ENCODE data around the gene CD7.

The CD7 gene

GRCh38 chr17:82346342-82347300 lies 29.2 kb upstream of the CD7 start:
- no peak for DNase-seq

GRCh38 chr17:82345151-82345976 lies 28.0 kb upstream of the CD7 start:
- DNase-seq: no peak

GRCh38 chr17:82344175-82344907 lies 26.9 kb upstream of the CD7 start:
- no peak for DNase-seq

DNA sequence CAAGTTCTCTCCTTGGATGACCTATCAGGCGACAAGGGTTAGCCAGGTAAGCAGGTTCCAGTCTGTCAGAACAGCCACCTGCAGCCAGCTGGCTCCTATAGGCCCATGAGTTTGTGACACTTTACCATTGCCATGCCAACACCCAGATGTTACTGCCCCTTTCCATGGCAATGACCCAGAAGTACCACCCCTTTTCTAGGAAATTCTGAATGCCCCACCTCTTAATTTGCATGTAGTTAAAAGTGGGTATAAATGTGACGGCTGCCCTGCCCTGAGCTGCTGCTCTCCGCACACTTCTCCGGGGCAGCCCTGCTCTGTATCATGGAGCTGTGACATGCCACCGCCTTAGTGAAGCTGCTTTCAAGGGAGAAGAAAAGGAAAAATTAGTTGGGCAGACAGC lies 26.2 kb upstream of the CD7 start:
- DNase-seq: no peak

GRCh38 chr17:82342361-82343079 lies 25.1 kb upstream of the CD7 start:
- no peak for DNase-seq

GRCh38 chr17:82339634-82340580 lies 22.5 kb upstream of the CD7 start:
- DNase-seq: no peak

- DNase-seq: no peak
These were observed 21.6 kb upstream of the CD7 start for GRCh38 chr17:82338858-82339633.

GRCh38 chr17:82334622-82335394 lies 17.4 kb upstream of the CD7 start:
- DNase-seq: no peak

DNA sequence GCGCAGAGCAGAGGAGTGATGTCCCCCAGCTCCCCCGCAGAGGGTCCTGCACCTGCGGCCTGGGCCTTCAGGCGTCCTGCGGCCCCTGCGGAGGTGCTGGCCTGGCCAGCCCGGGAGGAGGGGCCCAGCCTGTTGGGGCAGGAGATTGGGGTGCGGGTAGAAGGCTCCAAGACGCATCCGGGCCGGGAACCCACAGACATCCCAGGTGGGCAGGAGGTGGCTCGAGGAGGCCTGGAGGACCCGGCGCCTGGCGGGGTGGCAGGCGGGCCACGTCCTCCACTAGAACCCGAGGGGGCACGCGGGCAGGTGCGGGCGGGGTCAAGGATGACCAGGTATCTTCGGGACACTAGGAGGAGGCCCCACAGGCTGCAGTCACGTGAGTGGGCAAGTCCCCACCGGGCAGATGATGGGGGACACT lies 16.8 kb upstream of the CD7 start:
- DNase-seq: no peak

DNA sequence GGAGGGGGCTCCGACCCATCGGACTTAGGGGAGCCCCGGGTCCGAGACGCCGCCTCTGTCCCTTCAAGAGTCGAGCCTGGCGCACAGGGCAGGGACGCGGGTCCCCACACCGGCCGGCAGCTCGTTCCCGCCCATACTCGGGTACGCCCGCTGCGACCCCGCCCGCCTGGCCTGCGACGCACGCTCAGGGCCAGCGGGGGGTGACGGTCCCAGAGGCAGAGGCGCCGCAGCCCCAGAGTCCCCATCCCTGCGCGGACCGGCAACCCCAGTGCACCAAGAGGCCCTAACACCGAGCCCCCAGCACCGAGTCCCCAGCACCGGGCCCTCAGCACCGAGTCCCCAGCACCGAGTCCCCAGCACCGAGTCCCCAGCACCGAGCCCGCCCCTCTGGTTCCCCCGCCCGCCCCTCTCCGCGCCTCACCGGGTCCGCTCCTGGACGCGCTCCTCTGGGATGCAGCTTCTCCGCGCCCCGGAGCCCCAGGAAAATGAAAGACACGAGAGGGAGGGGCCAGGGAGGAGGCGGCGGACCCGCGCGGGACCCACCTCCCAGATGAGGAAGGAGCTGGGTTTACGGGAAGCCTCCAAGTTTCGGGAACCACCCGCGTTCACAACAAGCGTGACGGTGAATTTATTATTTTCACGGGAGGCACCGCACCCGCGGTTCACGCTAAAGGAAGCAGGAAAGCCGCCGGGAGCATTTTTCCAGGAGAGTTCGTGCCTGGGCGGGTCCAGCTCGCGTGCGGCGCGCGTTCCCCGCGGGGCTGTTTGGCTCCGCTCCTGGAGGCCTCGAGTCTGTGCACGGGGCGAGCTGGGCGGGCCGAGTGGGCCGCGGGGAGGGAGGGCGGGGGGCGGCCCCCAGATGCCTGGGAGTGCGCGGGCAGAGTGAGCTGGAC lies 16.1 kb upstream of the CD7 start, which contains the start of gene SECTM1:
SECTM1 (minus strand) TSS at position 488 of the 893 bp plus-strand sequence. CDS start 6,526 bp downstream, outside the sequence.
- DNase-seq: no peak

DNA sequence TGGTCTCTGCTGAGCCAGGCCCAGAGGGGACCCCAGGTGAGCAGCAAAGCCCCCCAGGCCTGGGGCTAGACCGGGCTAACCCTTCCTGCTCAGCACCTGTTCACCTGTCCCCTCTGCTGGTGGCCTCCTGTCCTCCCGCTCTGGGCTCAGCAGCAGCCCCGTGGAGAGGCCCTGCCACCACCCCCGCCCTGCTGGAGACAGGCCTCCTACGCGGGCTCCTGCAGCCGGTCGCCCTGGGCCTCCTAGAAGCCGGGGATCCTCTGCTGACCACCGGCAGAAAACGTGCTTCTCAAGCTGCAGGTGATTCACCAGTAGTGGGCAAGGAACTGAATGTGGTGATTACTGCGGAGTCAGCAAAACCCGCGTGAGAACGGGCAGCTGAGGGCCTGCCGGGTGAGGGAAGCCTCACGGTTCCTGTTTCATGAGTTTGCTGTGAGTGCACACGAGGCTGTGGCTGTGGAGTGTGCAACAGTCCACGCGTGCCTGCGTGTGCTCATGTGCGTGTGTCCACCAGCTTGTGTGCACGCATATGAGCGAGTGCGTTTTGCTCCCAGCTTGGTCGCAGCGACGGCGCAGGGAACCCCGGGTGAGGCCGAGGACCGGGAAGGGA lies 15.4 kb upstream of the CD7 start:
- DNase-seq: no peak

DNA sequence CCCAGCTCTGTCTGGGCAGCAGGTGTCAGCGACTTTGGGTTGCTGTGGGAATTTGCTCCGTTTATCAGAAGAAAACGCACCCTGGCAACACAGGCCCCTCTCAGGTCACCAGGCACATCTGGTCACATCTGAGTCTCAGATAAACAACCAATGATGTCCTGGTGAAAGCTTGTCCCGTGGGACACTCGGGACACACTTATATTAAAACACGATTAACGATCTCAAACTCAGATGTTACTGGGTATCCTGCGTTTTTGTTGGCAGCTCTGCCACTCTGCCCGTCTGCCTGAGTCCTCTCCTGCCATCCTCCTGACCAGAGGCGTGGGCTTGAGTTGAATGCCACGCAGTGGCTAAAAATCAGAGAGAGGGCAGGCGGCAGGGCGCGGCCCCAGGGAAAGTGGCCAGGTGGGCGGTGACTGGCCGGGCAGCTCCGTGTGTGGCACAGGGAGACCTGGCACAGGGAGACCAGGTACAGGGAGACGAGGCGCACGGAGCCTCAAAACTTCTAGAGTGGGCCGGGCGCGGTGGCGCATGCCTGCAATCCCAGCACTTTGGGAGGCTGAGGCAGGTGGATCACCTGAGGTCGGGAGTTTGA lies 14.0 kb upstream of the CD7 start:
- DNase-seq: no peak

- no peak for DNase-seq
These were observed 13.2 kb upstream of the CD7 start for GRCh38 chr17:82330322-82331239.

GRCh38 chr17:82329683-82330321 lies 12.4 kb upstream of the CD7 start:
- DNase-seq: no peak

DNA sequence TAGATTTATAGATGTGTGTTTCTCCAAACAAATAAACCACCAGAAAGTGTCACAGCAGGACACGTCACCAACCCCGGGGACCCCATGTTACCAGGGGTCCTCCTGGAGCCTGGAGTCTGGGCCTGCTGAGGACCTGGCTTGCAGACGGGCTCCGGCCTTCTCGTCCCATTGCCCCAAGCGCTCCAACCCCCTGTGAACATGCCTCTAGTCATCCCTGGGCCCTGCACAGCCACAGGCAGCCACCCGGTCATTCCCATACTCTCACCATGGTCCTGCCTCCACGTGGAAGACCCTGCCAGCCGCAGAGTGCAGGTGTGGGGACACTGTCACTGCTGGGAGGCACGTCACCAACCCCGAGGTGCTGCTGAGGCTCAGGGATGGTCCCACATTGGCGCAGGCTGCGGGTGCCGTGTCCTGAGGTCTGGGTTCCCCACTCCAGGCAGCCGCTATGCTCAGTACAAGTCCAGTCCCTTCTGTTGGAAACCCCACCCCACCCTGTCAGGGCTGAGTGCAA lies 11.6 kb upstream of the CD7 start:
- DNase-seq: no peak

All from stimulated activated CD4-positive, alpha-beta T cell treated with anti-CD3 and anti-CD28 coated beads, Interleukin-1b, Interleukin-23, amount 100 ng/mL, for 48 hours (primary cell).